NCI-H2227 (cell line): Measurements from ENCODE around the gene DPM2.
A peak's percentile ranks its signal among the peaks of the same experiment; 100 is the strongest.

Source experiments
- DNase-seq: peaks from one replicate; lab custom pipeline; 2025; ENCODE audit not compliant: unreplicated experiment; lab: John Stamatoyannopoulos, UW

The DPM2 gene

DNA sequence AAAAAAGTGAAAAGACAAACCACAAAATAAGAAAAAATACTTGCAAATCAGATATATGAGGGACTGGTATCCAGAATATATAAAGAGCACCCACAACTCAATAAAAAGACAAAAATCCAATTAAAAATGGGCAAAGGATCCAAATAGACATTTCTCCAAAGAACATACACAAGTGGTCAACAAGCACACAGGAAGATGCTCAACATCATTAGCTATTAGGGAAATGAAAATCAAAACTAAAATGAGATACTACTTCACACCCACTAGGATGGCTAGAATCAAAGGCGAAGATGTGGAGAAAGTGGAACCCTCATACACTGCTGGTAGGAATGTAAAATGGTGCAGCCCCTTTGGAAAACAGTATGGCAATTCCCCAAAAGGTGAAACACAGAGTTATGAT lies 21.1 kb upstream of the DPM2 start:
- DNase-seq = no peak

DNA sequence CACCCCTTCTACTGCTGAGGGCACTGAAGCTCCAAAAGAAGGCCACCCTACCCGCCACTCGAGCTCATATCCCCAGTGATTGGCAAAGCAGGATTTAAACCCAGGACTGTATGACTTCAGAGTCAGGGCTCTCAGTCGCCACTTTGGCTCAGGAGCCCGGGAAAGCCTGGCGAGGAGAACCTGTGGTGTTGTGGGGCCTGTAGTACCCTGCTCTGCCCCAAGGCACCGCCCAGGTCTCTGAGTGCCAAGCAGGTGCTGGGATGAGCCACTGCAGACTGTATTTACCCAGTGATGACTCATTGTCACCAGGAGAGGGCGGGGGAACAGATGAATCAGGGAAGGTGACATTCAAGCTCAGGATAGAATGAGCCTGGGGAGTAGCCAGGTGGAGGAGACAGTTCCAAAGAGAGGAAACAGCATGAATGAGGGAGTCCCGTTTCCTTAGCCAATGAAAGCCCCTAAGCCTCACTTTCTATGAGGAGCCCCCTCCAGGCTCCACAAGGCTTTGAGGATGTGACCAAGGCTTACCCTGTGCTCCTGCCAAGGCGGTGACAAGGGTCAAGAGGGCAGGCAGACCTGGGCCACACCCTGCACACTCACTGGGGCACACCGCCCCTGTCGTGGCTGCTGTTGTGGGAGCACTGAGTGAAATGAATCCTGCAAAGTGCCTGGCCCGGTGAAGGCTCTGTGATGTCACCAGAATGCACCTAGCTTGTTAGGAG lies 17.8 kb upstream of the DPM2 start:
- DNase-seq = peak; percentile 61

DNA sequence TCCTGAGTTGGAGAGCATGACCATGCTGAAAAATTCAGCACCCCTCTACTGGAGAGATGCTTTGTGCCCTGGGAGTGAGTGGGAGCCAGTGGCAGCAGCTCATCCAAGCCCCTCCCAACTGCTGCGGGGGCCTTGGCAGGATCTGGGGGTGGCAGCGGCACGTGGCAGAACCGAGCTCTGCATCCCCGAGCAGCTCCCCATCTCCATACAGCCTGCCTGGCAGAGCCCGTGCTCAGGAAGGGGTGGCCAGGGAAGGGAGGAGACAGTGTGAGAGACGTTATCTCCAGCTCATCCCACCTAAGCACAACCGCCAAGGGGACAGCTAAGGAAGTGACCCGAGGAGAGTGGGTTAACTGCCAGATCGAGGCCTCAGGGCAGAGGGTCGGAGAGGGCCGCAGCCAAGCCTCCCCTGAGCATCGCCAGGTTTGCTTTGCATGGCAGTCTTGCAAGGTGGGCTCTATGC lies 17.2 kb upstream of the DPM2 start:
- DNase-seq = no peak

DNA sequence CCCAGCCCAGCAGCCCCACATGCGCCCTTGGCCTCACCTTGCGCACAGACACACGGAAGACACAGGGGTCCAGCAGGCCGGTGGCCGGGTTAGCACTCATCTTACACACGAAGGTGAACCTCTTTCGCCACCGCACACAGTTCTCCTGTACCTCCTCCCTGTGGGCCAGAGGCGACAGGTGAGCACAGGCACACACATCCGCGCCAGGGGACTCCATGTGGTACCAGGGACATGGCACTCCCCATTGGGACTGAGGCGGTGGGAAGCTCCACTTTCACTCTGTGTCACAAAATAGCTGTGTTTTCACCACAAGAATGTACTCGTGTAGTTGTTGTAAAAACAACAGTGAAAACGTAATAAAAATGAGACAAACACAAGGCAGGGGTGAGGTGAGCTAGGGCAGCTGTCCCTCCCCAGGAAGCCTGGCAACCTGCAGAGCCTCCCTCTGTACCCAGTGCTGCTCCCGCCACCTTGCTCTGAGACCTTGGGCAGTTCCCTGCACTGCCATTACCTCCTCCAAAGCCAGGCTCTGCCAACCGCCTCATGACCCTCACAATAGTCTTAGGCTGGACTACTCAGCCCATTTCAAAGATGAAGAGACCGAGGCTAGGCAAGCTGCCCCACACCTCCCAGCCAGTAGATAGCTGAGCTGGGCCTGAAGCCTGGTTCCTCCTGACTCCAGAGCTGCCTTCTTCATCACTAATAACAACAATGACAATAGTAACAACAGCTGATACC lies 16.3 kb upstream of the DPM2 start:
- no peak for DNase-seq

GRCh38 chr9:127953154-127953553 lies 15.5 kb upstream of the DPM2 start:
- no peak for DNase-seq

DNA sequence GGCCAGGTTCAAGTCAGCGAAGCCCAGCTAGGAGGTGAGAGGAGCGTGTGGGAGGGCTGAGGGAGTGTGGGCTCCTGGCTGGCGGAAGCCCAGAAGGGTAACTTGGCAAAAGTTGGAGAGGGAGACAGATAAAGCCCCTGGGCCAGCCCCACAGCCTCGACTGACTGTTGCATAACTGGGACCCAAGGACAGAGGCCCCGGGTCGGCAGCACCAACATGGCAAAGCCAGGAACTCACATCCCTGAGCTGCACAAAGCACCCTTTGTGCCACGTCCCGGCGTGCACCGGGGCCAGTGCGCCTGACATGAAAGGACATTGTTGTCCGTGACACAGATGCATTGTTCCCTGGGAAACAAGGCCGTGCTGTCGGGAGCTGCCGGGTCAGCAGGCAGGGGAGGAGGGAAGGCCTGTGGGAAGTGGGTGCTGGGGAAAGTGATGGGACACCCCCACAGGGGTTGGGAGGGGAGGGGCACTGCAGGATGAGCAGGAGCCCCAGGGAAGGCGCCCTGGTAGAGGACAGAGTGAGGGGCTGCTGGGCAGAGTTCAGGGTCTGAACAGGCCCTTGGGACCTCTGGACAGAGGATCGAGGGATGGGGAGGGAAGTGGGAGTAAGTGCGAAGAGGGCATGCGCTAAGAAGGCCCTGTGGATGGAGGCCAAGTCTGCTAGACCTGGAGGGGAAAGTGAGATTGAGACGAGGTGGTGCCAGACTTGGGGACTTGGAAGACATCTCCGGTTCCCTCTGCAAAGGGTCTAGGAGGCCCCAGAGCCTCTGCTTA lies 13.0 kb upstream of the DPM2 start:
- DNase-seq = no peak

DNA sequence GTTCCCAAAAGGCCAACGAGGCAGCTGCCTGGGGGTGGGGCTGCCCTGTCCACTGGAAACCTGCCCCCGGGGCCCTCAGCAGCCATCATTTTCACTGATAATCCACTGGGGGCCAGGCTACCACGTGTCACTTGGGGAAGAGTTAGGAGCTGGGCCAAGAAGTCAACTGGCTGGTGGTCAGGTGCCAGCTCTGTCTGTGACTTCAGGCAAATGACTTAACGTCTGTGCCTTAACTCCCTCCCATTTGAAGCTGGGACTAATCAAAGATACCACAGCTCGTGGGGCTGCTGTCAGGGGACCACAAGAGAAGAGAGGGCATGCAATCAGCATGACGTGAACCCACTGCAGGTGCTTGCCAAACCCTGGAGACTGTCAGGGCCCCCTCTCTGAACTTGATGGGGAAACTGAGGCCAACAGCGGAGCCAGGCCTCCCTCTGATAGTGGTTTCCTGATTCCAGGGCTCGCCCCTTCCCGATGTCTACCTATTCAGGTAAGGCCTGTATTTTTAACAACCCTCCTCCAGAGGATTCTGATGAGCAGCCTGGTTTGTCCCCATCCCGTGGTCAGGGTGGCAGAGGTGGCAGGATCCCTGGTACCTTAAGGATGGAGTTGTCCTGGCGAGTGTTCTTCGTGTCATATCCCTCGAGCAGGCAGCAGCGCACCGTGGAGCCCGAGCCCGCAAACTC lies 12.3 kb upstream of the DPM2 start:
- DNase-seq = no peak

DNA sequence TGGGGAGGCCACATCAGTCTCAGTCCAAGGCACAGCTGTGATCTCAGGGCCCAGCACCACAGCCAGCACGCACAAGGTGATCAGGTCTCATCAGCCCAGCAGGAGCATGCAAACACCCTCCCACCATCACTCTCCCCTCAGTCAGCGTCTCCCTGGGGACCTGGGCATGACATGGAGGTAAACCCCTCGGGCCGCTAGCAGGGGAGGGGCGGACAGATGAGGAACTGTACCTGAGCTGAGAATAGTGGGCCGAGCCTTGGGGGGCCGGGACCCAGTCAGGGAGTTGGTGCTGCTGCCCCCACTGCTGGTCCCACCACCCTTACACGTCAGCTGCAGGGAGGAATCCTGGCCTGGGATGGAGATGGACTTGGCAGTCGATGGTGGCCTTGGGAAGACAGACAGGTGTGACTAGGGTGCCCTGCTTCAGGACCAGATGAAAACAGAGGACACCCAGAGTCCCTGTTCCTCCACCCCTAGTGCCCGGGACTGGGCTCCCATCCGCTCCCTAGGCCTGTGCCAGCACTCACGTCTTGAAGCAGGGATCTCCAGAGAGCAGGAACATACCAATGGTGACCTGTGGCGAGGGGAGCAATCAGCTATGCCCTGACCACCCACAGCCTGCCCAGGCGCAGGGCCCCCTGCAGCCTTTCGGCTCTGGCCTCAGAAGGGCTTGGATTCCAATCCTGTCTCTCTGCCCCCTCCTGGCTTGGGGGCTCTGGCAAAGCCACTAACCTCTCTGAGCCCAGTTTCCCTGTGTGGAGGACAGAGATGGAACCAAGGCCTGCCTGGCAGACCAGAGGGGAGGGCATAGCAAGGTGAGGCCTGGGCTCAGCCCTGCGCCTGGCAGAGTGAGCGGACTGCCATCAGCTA lies 10.4 kb upstream of the DPM2 start:
- no peak for DNase-seq

GRCh38 chr9:127946728-127947127 lies 9.1 kb upstream of the DPM2 start:
- DNase-seq = no peak

GRCh38 chr9:127945942-127946341 lies 8.3 kb upstream of the DPM2 start:
- no peak for DNase-seq

DNA sequence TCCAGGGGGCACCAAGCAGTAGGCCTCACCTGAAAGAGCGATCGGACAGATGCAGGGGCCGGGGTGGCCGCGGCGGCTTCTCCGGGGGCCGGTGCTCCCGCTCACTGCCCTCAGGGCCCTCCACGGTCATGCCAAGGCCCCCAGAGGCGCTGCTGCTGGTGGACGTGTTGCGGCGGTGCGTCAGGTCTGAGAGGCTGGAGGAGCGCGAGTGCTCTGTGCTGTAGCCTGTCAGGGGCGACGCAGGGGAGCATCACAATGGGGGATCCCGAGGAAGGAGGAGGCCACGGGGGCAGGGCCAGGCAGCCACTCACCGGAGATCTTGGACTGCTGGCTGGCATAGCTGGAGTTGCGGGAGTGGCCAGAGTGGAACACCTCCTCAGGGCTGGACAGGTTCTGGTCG lies 7.7 kb upstream of the DPM2 start:
- DNase-seq = no peak

GRCh38 chr9:127944586-127945218 lies 7.0 kb upstream of the DPM2 start:
- no peak for DNase-seq

- DNase-seq = peak; percentile 84
These were observed 6.1 kb upstream of the DPM2 start for GRCh38 chr9:127943731-127944144.

- no peak for DNase-seq
These were observed 5.5 kb upstream of the DPM2 start for GRCh38 chr9:127943011-127943662.

GRCh38 chr9:127942216-127943010 lies 4.8 kb upstream of the DPM2 start:
- DNase-seq = peak; percentile 67

GRCh38 chr9:127941961-127942215 lies 4.2 kb upstream of the DPM2 start:
- DNase-seq = no peak

GRCh38 chr9:127941062-127941960 lies 3.7 kb upstream of the DPM2 start:
- DNase-seq = no peak

DNA sequence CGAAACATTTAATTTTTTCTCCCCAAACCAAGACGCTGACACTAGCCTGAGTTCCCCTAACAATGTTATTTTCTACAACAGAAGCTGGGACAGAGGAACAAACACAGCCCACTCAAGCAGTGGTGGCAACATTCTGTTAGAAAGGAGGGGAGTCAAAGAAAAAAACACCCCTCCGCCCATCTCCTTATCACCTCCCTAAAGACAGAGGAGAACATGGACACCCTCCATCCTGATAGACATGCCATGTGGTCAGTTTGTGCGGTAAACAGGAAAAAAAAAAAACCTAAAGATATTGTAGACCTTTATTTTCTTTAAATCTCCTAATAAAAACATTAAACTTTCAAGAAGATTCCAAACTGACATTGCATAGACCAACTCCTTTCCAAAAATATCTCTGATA lies 2.9 kb upstream of the DPM2 start:
- no peak for DNase-seq
